ENCODE results near the gene ERBB2. TPM values are rescaled to one million over a fixed set of nuclear protein-coding genes. Genes with fewer than 3 reads are reported as not detected.
A peak's percentile ranks its signal among the peaks of the same experiment; 100 is the strongest.
"Not testable (repeated sequence)": the region's sequence is repeated elsewhere in the genome, so short reads cannot be mapped to it uniquely, and the experiment has no call there.

Gene ERBB2
- total RNA-seq, 2 experiments from 2014 or later = 6.4 to 6.6 TPM

DNA sequence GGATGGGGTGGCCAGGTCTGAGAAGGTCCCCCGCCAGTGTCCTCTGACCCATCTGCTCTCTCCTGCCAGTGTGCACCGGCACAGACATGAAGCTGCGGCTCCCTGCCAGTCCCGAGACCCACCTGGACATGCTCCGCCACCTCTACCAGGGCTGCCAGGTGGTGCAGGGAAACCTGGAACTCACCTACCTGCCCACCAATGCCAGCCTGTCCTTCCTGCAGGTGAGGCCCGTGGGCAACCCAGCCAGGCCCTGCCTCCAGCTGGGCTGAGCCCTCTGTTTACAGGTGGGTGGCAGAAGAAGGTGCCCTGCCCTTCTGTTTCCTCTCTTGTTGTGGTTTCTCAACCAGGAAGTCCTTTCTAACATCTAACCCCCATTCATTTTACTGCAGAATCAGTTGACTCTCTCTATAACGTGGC lies 7.1 kb downstream of the ERBB2 start:
- POLR2A ChIA-PET = interaction anchor here (1.0 kb wide), 1 partner anchor 11 kb away, joined by 3 read pairs; no protein-coding TSS in a partner anchor
- ATAC-seq (ENCODE audit: low read depth) = peak; percentile 67
- Mint-ChIP-seq H3K27ac (peak overlapping the region; percentile 82), H3K27me3 (peaks cover 7% of the 10 kb centered on the region), H3K9me3 (no peaks in the 10 kb centered on the region), H3K4me3 (peak overlapping the region; percentile 45), H3K4me1 (peaks cover 8% of the 10 kb centered on the region), H3K36me3 (no peaks in the 10 kb centered on the region)
- DNase-seq = no peak

GRCh38 chr17:39709319-39709997 lies 9.6 kb downstream of the ERBB2 start:
- Mint-ChIP-seq H3K27me3 (no peaks in the 10 kb centered on the region), H3K4me3 (no peak overlapping the region), H3K27ac (no peak overlapping the region), H3K4me1 (peaks cover 8% of the 10 kb centered on the region), H3K36me3 (no peaks in the 10 kb centered on the region), H3K9me3 (no peaks in the 10 kb centered on the region)
- no peak for DNase-seq
- POLR2A ChIA-PET = no interaction called here
- no peak for ATAC-seq (ENCODE audit: low read depth)

- no peak overlapping the region for H3K4me3 Mint-ChIP-seq
- peaks cover 8% of the 10 kb centered on the region for H3K4me1 Mint-ChIP-seq
- no peaks in the 10 kb centered on the region for H3K27me3 Mint-ChIP-seq
- H3K9me3 Mint-ChIP-seq = no peaks in the 10 kb centered on the region
- POLR2A ChIA-PET = interaction anchor here (1.3 to 1.4 kb wide), 2 partner anchors 20 to 22 kb away, joined by 3 read pairs; partner anchors contain the start of genes MIEN1 and PGAP3
- DNase-seq (no peak), ATAC-seq (ENCODE audit: low read depth) (no peak)
- no peak overlapping the region for H3K27ac Mint-ChIP-seq
- no peaks in the 10 kb centered on the region for H3K36me3 Mint-ChIP-seq
Measured at GRCh38 chr17:39709998-39710964, 10.4 kb downstream of the ERBB2 start.

- H3K9me3 Mint-ChIP-seq; H3K4me1 Mint-ChIP-seq; ATAC-seq (ENCODE audit: low read depth); H3K27ac Mint-ChIP-seq; H3K27me3 Mint-ChIP-seq; H3K4me3 Mint-ChIP-seq; DNase-seq; H3K36me3 Mint-ChIP-seq: not testable (repeated sequence)
- POLR2A ChIA-PET = interaction anchor here (0.6 to 1.4 kb wide), 3 partner anchors 19 to 61 kb away, joined by 3 to 7 read pairs (median 3); partner anchors contain the start of genes MIEN1 and PGAP3
Measured at GRCh38 chr17:39711071-39711470, 11.2 kb downstream of the ERBB2 start.

GRCh38 chr17:39711851-39712250 lies 12.0 kb downstream of the ERBB2 start:
- POLR2A ChIA-PET = interaction anchor here (0.6 kb wide), 1 partner anchor 62 kb away, joined by 7 read pairs; no protein-coding TSS in a partner anchor
- DNase-seq = no peak

DNA sequence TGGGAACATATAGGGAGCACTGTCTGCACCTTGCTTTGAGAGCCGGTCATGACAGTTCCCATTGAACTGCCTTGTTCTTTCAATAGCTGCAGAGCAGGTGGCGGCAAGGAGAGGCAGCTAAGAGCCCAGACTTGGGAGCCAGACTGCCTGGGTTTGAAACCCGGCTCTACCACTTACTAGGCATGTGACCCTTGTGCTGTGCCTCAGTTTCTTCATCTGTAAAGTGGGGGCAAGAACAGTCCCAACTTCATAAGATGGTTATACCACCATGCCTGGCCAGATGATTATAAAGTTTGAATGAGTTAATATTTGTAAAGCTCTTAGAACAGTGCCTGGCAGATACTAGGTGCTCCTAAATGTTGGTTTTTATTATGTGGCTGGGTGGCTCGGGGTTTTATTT lies 14.4 kb downstream of the ERBB2 start:
- Mint-ChIP-seq H3K9me3 (no peaks in the 10 kb centered on the region), H3K27me3 (no peaks in the 10 kb centered on the region), H3K36me3 (no peaks in the 10 kb centered on the region), H3K4me3 (no peak overlapping the region), H3K4me1 (no peaks in the 10 kb centered on the region), H3K27ac (no peak overlapping the region)
- POLR2A ChIA-PET = no interaction called here
- DNase-seq = no peak
- no peak for ATAC-seq (ENCODE audit: low read depth)

More at GRCh38 chr17:39711851-39712250, 12.0 kb downstream of the ERBB2 start:
- no peak overlapping the region for H3K4me3 Mint-ChIP-seq
- H3K27me3 Mint-ChIP-seq = no peaks in the 10 kb centered on the region
- H3K9me3 Mint-ChIP-seq = no peaks in the 10 kb centered on the region
- no peak for ATAC-seq (ENCODE audit: low read depth)
- peaks cover 6% of the 10 kb centered on the region for H3K4me1 Mint-ChIP-seq
- H3K27ac Mint-ChIP-seq = no peak overlapping the region
- no peaks in the 10 kb centered on the region for H3K36me3 Mint-ChIP-seq

DNA sequence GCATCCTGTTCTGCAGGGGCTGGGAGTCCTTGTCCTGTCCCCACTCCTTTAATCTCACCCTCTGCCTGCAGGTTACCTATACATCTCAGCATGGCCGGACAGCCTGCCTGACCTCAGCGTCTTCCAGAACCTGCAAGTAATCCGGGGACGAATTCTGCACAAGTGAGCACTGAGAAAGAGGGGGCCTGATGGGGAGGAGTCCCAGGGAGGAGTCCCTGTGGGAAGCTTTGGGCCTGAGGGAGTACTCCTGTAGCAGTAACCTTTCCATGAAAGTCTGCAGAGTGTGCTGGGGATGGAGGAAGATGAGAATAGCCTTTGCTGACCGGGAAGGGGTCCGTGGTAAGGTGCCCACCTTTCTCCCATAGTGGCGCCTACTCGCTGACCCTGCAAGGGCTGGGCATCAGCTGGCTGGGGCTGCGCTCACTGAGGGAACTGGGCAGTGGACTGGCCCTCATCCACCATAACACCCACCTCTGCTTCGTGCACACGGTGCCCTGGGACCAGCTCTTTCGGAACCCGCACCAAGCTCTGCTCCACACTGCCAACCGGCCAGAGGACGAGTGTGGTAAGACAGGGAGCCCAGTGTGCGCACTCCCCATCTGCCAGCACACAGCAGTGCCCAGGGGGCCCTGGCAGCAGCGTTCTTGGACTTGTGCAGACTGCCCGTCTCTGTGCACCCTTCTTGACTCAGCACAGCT lies 15.7 kb downstream of the ERBB2 start:
- no peaks in the 10 kb centered on the region for H3K27me3 Mint-ChIP-seq
- POLR2A ChIA-PET = no interaction called here
- no peak for ATAC-seq (ENCODE audit: low read depth)
- H3K4me3 Mint-ChIP-seq = no peak overlapping the region
- no peaks in the 10 kb centered on the region for H3K36me3 Mint-ChIP-seq
- DNase-seq = no peak
- H3K9me3 Mint-ChIP-seq = no peaks in the 10 kb centered on the region
- no peaks in the 10 kb centered on the region for H3K4me1 Mint-ChIP-seq
- no peak overlapping the region for H3K27ac Mint-ChIP-seq

GRCh38 chr17:39716073-39716818 lies 16.4 kb downstream of the ERBB2 start:
- POLR2A ChIA-PET = no interaction called here
- no peaks in the 10 kb centered on the region for H3K4me1 Mint-ChIP-seq
- no peak overlapping the region for H3K4me3 Mint-ChIP-seq
- H3K36me3 Mint-ChIP-seq = no peaks in the 10 kb centered on the region
- DNase-seq = no peak
- no peaks in the 10 kb centered on the region for H3K9me3 Mint-ChIP-seq
- H3K27ac Mint-ChIP-seq = no peak overlapping the region
- no peak for ATAC-seq (ENCODE audit: low read depth)
- no peaks in the 10 kb centered on the region for H3K27me3 Mint-ChIP-seq

GRCh38 chr17:39716879-39717536 lies 17.1 kb downstream of the ERBB2 start:
- Mint-ChIP-seq H3K9me3 (no peaks in the 10 kb centered on the region), H3K27ac (no peak overlapping the region), H3K36me3 (no peaks in the 10 kb centered on the region), H3K4me3 (no peak overlapping the region), H3K27me3 (no peaks in the 10 kb centered on the region), H3K4me1 (no peaks in the 10 kb centered on the region)
- ATAC-seq (ENCODE audit: low read depth) = no peak
- DNase-seq = no peak
- POLR2A ChIA-PET = no interaction called here

DNA sequence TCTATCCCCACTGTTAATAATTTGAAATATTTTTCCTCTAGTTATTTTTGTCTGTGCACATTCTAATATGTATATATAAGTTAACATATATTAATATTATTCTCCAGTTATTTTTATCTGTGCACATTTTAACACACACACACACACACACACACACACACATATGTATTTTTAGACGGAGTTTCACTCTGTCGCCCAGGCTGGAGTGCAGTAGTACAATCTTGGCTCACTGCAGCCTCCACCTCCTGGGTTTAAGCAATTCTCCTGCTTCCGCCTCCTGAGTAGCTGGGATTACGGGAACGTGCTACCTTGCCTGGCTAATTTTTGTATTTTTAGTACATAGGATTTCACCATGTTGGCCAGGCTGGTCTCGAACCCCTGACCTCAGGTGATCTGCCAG lies 17.8 kb downstream of the ERBB2 start:
- no peak for DNase-seq
- H3K9me3 Mint-ChIP-seq = no peaks in the 10 kb centered on the region

DNA sequence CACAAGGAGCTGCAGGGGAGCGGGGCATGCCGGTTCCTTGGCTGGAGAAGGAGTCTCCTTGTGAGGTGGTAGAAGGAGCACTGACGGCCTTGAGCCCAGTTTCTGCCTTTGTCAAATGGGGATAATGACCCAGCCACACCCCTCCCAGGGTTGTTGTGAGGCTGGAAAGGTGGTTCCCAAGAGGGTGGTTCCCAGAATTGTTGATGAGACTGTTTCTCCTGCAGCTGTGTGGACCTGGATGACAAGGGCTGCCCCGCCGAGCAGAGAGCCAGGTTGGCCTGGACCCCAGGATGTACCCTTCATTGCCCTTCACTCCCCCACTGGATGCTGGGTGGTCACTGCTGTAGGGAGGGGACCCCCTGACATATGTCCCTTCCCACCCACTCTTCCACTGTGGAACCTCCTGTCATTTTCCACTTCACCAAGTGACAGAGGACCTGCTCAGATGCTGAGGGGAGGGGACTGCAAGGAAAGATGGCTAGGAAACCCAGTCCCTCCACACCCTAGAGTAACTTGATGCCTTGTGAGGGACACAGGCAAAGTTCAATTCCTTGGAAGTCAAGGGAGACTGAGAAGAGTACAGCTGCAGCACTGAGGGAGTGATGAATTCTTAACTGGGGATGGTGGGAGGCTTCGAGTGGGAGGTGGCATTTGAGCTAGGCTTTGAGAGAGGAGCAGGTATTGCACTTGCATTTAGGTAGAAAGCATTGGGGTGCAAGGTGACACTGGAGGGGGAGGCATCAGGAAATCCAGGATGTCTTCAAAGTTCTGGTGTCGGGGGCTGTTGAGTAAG lies 19.9 kb downstream of the ERBB2 start:
- Mint-ChIP-seq H3K27ac (no peak overlapping the region), H3K4me1 (no peaks in the 10 kb centered on the region), H3K4me3 (no peak overlapping the region), H3K27me3 (no peaks in the 10 kb centered on the region), H3K9me3 (no peaks in the 10 kb centered on the region), H3K36me3 (no peaks in the 10 kb centered on the region)
- no peak for DNase-seq
- POLR2A ChIA-PET = no interaction called here
- ATAC-seq (ENCODE audit: low read depth) = no peak

More for the DNA sequence above, 17.8 kb downstream of the ERBB2 start:
- no peak for ATAC-seq (ENCODE audit: low read depth)
- H3K4me3 Mint-ChIP-seq = no peak overlapping the region
- POLR2A ChIA-PET = no interaction called here
- H3K27me3 Mint-ChIP-seq = no peaks in the 10 kb centered on the region
- H3K4me1 Mint-ChIP-seq = no peaks in the 10 kb centered on the region
- H3K36me3 Mint-ChIP-seq = no peaks in the 10 kb centered on the region
- no peak overlapping the region for H3K27ac Mint-ChIP-seq

DNA sequence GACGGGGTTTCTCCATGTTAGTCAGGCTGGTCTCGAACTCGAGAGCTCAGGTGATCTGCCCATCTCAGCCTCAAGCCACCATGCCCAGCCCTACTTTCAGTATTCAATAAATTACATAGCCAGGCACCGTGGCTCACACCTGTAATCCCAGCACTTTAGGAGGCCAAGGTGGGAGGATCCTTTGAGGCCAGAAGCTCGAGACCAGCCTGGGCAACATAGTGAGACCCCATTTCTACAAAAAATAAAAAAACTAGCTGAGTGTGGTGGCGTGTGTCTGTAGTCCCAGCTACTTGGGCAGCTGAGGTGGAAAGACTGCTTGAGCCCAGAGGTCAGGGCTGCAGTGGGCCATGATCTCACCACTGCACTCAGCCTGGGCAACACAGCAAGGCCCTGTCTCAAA lies 22.2 kb downstream of the ERBB2 start:
- H3K27ac Mint-ChIP-seq = no peak overlapping the region
- POLR2A ChIA-PET = no interaction called here
- DNase-seq (no peak), ATAC-seq (ENCODE audit: low read depth) (no peak)
- no peaks in the 10 kb centered on the region for H3K4me1 Mint-ChIP-seq
- no peaks in the 10 kb centered on the region for H3K36me3 Mint-ChIP-seq
- no peaks in the 10 kb centered on the region for H3K27me3 Mint-ChIP-seq
- H3K9me3 Mint-ChIP-seq = no peaks in the 10 kb centered on the region
- no peak overlapping the region for H3K4me3 Mint-ChIP-seq
